22Rv1 (cell line): ENCODE data around the gene PARP4.
"Not testable (repeated sequence)": the region's sequence is repeated elsewhere in the genome, so short reads cannot be mapped to it uniquely, and the experiment has no call there.

Experiments used
- H3K27ac ChIP-seq: fragments of 450-650 bp; 2 replicates; pipeline ENCODE4 v1.5.1; 2017
- CTCF ChIP-seq: fragments of 450-650 bp; IDR thresholded peaks from 2 replicates; pipeline ENCODE4 v1.5.1; 2017; ENCODE audit warnings: mild to moderate bottlenecking
- ZFX ChIP-seq: fragments of 450-650 bp; IDR thresholded peaks from 2 replicates; pipeline ENCODE4 v1.6.1; 2017; ENCODE audit warnings: antibody characterized with exemption, borderline replicate concordance

PARP4 gene

GRCh38 chr13:24511816-24512196 lies 772 bp downstream of the PARP4 start:
- H3K27ac ChIP-seq: peak overlapping the region; percentile 69
- no peak for TF ChIP-seq CTCF
- TF ChIP-seq ZFX: no peak

- peak overlapping the region; percentile 69 for H3K27ac ChIP-seq
- TF ChIP-seq CTCF (no peak), ZFX (no peak)
Observed at GRCh38 chr13:24511019-24511815, 1.4 kb downstream of the PARP4 start.

DNA sequence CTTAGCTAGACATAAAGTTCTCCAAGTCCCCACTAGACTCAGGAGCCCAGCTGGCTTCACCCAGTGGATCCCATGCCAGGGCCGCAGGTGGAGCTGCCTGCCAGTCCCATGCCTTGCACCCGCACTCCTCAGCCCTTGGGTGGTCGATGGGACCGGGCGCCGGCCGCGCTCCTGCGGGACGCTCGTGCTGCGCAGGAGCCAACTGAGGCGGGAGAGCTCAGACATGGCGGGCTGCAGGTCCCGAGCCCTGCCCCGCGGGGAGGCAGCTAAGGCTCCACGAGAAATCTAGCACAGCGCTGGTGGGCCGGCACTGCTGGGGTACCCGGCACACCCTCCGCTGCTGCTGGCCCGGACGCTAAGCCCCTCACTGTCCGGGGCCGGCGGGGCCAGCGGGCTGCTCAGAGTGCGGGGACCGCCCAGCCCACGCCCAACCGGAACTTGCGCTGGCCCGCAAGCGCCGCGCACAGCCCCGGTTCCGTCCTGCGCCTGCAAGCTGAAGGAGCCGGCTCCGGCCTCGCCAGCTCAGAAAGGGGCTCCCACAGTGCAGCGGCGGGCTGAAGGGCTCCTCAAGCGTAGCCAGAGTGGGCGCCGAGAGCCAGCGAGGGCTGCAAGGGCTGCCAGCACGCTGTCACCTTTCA lies 5.8 kb downstream of the PARP4 start:
- no peak for TF ChIP-seq ZFX
- TF ChIP-seq CTCF: no peak
- no peak overlapping the region for H3K27ac ChIP-seq

DNA sequence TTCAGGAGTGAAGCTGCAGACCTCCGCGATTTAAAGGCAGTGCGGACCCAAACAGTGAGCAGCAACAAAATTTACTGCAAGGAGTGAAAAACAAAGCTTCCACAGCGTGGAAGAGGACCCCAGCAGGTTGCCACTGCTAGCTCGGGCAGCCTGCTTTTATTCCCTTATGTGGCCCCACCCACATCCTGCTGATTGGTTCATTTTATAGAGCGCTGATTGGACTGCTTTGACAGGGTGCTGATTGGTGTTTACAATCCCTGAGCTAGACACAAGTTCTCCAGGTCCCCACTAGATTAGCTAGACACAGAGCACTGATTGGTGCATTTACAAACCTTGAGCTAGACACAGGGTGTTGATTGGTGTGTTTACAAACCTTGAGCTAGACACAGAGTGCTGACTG lies 6.3 kb downstream of the PARP4 start:
- H3K27ac ChIP-seq: not testable (repeated sequence)

- no peak overlapping the region for H3K27ac ChIP-seq
- TF ChIP-seq ZFX (no peak), CTCF (no peak)
Observed at GRCh38 chr13:24505756-24506155, 6.8 kb downstream of the PARP4 start.

DNA sequence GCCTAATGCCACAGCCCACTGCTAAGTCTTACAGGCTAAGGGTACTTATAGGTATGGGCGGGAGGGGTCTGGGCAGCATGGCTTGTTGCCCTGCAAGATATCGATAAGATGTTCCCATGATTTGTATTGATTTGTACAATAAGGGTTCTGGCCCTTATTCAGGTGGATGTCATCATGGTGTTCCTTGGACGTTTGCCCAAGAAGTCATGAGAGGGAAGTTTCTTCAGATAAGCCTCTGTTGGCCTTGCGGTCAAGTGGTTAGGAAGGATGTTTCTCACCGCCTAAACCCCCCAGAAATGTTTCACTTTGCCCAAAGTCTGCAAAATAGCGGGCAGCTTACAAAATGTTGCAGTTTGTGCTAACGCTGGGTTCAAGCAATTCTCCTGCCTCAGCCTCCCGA lies 7.3 kb downstream of the PARP4 start:
- H3K27ac ChIP-seq: no peak overlapping the region
- TF ChIP-seq ZFX: no peak
- no peak for TF ChIP-seq CTCF

- H3K27ac ChIP-seq: no peak overlapping the region
- TF ChIP-seq CTCF: no peak
- no peak for TF ChIP-seq ZFX
Observed at GRCh38 chr13:24503379-24503696, 9.2 kb downstream of the PARP4 start.
